Umbilical cord (tissue), 2 donors: ENCODE data around the gene RS1. TPM values are rescaled to one million over a fixed set of nuclear protein-coding genes. Genes with fewer than 3 reads are reported as not detected.
A peak's percentile ranks its signal among the peaks of the same experiment; 100 is the strongest.

Source experiments
- DNase-seq: peaks from one replicate; pipeline ENCODE4 v3.0.0-alpha.2; 2015; ENCODE audit warnings: low spot score
- total RNA-seq: library from RNA; depleted of rRNA; stranded (reverse); fragments of >200 nt; gene quantifications from one replicate; pipeline ENCODE4 v1.2.3, GENCODE V29; 2014; ENCODE audit warnings: low replicate concordance; ENCODE audit not compliant: insufficient read depth

RS1 gene
- total RNA-seq, 1 donor from 2014 or later, result 0.24 TPM

DNA sequence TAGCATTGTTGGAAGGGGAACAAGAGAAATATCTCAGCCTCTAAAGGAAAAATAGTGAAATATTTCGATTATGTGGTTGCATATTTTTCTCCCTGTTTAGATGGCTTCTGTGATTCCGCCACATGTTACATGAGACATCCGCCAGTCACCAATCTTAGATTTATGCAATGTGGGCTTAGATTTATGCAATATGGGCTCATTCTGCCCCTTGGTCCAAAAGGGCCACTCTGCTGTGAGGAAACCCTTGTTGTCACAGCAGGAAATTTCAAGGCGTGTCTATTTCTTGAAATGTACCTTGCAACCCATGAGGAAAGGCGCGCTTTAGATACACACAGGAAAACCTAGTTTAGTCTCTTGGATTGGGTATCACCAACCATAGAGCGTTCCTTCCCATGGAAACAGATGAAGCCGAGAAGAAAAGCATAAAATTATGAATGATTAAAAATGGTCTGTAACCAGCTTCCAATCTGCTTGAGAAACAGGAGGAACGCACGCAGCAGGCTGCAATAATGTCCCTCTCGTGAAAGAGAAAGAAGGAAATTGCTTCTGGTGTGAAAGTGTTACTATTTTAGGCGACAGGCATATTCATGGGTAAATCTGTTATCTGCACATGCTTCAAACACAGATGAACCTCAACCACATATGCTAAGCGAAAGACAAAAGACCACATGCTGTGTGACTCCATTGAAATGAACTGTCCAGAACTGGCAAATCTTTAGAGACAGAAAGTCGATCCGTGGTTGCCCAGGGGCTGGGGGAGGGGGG is 3.7 kb downstream of the RS1 start:
- no peak for DNase-seq

DNA sequence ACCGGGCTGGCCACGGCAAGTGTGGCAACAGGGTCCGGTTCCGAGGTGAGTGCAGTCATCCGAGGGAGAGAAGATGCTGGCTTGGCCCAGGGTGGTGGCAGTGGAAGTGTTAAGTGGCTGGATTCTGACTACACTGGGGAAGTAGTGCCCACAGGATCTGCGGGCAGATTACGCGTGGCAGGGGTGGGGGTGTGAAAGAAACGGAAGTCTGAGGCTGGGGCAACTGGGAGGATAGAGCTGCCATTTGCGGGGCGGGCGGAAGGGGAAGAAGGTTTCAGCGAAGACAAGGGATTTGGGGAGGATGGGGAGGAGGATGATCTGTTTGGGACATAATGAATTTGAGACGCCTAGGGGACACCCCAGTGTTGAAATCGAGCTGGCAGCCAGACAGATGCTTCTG is 5.3 kb downstream of the RS1 start:
- DNase-seq, result no peak

DNA sequence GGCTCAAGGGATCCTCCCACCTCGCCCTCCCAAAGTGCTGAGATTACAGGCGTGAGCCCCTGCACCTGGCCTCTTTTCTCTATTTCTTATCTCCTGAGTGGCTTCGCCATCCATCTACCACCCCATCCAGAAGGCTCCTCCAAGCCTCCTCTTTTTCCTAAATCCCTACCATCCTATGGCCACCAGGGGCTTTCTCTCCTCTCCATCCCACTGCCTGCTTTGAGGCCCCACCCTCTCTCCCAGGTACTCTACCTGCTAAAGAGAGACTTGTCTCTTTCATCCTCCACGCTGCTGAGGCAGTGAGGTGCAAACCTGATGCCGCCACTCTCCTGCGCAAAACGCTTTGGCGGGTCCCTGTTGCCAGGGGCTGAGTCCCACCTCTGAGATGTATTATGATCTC is 7.0 kb downstream of the RS1 start:
- no peak for DNase-seq

DNA sequence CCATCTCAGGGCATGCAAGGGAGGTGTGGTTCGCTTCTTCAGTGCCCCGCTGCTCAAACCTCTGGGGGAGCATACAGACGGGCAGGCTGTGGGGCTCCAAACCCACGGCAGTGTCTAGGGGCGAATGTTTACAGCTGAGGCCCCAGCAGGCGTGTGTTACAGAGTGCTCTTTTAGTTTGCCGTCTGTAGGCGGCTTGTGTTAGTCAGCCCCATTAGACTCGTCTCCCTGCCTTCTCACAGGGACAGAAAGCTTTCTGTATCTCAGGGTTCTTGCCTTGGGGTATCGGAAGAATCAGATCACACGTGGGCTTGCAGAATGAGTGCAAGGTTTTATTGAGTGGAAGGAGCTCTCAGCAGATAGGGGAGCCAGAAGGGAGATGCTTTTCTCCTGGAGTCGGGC is 10.6 kb downstream of the RS1 start:
- no peak for DNase-seq

DNA sequence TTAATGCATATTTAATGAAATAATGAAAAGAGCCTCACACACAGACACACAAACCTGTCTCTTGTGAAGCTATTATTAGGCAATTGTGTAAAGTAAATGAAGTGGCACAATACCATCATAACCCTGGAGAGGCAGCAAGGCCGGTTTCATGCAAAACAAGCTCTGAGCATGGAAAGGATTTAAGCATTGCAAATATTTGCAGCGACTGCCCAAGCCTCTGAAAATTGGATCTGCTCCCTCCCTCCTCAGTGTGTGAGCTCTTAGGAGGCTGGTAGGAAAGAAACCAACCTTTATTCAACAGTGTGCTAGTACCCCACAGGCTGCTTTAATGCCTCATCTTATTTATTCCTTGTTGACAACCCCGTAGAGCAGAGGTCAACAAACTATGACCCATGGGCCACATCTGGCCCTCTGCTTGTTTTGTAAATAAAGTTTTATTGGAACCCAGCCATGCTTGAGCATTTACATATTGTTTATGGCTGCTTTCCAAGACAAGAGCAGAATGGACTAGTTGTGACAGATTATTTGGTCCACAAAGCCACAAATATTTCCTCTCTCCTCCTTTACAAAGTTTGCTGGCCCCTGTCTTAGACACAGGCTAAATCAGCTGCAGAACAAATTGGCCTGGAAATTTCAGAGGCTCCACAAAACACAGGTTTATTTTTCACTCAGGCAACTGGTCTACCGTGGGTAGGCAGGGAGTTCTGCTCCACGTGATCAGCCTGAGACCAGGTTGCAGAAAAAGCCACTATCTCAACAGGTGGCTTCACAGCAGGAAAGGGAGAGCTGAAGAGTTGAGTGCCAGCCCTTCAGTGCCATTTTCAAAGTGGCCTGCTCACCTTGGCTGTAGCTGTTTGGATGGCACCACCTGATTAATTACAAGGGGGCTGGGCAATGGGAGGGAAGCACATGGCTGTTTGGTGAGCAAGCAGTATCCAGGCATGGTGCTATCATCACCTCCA is 16.8 kb downstream of the RS1 start:
- DNase-seq, result no peak

DNA sequence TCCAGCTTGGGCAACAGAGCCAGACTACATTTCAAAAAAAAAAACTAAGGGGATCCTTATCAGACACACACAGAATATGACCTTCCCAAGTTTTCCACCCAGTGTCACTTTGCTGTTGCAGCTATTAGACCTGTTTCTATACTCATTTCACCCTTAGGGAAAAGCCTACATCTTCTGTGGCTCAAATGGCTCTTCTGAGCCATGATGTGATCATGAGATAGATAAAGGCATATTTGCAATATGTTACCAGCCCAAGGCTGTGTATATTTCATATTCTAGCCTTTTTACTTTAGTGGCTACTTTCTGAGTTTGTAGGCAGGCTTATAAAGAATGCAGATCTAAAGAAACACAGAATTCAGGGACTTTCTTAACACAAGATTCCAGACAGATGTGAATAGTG is 19.3 kb downstream of the RS1 start:
- DNase-seq, result no peak

DNA sequence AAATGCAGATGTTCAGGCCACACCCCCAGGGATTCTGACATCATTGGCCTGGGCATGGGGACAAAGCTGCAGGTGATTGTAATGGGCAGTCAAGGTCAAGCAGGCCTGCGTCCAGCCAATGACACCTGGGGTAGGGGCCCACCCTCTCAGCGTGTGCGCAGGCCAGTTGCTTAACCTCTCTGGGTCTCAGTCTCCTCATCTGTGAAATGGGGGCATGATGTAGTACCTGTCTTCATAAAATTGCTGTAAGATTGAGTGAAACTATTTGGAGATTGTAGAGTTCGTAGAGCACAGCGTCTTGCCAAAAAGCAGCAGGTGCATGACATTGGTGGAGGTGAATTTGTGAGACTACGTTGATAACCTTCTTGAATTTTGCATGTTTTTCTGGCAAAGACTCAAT is 21.2 kb downstream of the RS1 start:
- no peak for DNase-seq

DNA sequence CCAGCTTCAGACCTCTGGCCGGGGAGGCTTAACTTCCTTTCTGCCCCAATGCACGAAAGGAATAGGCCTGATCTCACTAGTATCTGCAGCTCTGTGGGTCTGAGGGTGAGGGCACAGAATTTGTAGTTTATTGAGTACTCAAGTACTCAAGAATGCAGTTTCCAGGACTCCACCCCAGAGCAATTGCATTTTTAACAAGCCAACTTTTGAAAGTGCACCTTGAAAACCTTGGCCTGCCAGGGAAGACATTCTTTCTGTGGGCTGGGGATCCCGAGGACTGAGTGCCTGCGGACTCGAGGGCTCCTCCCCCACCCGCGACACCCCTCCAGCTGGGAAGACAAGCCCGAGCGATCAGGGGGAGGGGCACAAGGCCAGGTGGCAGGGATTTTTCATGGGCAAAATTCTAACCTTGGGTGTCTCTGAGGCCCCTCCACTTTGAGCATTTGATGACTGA is 22.4 kb downstream of the RS1 start:
- DNase-seq, result no peak

DNA sequence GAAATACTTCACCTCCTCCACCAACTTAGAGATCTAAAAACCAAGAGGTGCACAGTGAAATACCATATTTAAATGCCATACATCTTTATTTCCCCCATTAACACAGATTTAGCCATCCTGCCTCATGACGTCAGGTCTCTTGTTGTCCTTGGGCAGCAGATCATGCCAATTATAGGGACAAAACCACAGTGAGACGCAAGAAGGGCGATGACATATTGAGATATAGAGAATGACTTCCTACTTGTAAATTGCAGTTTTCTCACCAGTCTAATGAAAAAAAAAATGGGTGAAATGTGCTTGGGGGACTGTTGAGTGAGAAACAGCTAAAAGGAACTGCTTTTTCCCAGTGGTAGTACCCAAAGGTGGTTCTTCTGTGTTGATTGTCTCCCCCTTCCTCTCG is 24.3 kb downstream of the RS1 start:
- no peak for DNase-seq

DNA sequence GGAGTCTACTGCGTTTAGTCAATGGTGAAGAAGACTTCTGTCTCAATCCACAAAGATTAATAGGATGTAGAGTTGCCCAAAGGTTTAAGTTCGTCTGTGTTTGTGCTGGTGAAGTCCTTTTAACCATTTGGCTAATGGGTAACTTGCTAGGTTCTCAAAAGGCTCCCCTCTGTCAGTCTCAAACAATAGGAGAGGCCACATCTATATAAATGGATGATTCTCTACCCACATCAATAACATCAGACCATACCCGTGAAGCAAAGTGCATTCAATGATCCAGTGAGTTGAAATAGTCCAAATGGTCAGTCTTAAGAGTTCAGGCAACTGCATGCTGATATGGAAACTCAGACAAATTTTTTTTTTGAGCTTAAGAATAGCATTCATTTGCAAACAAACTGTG is 28.1 kb downstream of the RS1 start:
- no peak for DNase-seq

DNA sequence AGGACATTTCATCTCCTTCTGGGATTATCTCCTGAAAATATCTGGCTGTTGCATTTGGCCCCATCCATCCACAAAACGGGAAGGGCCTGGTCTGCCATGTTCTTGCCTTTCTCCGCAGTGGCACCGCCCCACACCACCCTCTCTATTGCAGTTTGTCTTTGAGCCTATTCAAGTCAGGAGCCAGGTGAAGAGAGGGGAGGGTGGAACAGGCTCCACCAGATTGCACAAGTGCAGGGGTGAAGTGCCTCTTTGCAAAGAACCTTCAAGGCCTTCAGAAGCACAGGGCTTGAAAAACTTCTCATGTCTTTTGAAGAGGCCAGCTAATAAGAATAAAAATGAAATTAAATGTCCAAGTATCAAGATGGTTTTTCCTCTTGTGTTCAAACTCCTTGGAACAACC is 28.7 kb downstream of the RS1 start:
- DNase-seq, result no peak

DNA sequence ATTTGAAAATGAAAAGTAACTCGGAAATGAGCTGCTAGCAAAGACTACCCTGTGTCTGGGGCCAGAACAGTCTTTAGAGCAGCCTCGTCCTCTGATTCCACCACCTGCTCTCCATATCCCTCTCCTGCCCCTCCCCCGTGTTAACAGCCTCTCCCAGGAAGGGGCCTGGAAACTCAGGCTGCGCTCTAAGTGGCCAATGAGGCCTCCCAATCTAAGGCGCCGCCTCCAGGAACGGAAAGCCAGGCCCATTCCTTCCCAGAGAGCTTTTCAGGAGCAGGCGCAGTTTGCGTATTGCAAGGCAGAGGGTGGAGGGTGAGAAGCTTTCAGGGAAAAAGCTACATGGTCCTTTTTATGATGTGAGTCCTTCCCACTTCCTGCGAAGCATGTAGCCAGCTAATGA is 31.2 kb downstream of the RS1 start:
- no peak for DNase-seq

DNA sequence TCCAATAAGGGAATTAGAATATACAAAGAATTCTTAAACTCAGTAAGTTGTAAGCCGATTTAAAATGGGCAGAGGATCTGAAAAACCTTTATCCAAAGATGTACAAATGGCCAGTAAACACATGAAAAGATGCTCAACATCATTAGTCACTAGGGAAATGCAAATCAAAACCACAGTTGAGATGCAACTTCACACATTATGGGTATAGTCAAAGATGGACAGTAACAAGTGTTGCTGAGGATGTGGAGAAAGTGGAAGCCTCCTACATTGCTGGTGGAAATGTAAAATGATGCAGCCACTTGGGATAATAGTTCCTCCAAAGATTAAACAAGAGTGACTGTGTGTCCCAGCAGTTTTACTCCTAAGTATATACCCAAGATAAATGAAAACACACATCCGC is 32.6 kb downstream of the RS1 start:
- no peak for DNase-seq

DNA sequence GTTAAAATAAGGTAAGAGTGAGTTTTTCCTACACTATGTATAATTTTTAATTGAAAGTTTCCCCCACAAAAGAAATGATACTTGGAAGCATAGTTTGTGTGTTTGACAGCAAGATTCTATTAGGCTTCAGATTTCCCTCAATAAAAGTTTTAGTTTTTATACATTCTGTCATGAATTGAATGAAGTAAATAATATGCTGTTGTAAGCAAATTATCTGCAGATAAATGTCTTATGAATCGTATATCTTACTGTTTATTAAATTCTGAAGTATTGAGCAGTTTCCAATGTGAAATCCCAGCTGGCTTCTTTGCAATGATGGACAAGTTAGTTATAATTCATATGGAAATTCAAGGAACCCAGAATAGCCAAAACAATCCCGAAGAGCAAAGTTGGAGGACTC is 33.5 kb downstream of the RS1 start:
- no peak for DNase-seq

DNA sequence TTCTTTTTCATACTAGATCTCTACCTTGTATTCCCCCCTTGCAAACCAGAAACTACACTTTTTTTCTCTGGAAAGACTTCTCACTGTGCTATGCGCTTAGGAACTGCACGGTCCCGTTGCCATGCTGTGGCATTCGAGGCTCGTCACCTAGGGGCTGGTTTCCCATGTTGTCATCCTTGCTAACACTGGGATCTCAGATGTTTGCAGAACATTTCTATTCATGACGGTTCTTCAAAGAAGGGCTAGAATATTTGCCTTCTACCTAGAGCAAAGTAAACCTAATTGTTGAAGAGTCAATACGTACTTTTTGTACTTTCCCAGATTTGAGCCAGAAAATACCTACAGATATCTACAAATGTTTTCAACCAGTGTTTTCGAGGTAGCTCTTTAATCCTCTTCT is 41.0 kb downstream of the RS1 start:
- DNase-seq, result no peak

DNA sequence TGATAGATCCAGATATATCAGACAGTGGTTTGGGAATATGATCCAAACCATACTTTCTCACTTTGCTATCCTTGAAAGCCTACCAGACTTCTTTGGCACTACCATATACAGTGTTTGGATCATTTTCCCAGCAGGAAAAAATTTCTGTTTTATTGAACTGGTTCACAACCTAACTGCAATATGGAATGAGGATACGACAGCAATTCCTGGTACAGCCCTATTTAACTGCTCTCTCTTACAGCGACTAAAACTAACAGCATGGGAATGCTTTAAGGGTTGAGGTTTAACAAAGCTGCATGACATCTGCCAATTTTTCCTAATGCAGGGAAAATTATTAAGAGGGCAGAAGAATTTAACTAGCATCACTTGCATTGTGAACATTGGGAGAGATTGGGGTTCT is 47.3 kb downstream of the RS1 start:
- DNase-seq, result no peak

DNA sequence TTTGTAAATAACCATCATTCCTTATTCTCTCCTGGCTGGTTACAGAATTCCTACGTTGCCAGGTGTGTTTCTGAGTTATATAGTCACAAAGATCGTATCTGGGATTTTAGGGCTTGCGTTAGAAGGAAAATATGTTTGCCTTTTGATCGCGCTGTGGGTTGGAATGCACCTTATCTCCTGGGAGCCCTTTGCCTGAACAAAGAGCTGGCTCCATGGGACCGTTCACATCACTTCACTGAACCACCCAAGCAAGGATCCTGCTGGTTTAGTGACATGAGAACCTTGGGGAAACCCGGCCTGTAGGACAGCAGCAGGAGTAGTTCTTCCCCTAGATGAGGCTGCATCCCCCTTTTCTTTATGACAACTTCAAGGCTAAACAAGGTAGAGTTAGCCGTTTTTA is 51.6 kb downstream of the RS1 start:
- DNase-seq, result no peak

DNA sequence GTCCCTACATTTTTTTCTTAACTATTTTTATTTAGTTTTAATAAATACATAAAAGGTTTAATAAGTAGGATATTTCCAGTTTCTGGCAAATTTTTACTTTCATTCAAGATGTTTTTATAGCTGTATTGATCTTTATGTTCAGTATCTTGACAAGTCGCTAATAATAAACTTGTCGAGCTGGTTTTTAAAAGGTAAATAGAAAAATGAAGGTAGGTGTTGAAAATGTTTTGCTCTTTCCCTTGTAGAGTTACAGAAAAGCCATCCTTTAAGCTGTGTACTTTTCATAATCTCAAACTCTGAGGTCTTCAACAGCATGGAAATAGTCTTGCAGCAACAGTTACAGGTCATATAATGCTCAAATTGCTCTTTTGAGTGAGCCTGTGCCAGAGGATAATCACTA is 52.6 kb downstream of the RS1 start:
- DNase-seq, result no peak

DNA sequence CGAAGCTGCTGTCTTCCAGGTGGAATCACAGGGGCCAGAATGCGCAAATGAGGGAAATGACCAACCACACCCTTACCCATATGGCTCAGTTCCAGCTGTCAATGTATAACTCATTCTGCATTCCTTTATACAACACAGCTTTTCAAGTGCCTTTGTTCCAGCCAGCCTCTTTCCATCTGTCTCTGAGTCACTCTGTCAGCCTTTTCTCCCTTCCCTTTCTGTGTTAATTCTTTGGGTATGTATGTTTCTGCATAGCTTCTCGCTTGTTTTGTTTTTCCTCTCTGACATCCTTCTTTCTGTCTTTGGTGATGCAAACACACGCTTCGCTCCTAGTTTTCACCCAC is 54.5 kb downstream of the RS1 start:
- peak; percentile 24 for DNase-seq

DNA sequence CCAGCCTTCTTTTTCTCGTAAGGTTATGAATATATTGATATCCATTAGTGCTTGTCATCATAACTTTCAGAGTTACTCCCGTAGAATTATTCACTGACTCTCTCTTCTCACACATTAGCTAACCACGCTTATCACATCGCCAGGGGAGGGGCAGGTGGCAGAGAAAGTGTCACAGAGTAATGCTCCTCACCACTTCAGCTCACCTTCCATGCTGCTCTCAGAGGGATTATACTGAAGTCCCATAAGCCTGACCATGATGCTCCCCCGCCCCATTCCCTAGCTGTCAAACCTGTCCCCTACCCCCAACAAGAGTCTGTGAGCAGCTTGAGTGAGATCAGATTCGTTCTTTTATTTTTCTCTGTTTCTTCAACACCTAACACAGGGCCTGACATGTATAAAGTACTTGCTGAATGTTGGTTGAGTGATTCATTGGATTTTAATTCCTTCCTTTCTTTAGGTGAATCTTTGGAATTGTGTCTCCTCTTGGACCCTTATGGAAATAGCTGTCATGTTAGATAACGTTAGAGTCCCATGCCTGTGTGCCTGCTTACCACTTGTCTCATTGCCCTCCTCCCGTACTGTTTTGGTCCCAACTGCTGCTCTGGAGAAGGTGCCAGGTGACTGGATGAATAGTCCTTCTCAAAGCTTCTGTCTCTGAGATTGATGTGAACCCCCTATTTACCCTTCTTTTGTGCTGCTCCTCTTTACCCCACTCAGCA is 55.1 kb downstream of the RS1 start:
- no peak for DNase-seq

DNA sequence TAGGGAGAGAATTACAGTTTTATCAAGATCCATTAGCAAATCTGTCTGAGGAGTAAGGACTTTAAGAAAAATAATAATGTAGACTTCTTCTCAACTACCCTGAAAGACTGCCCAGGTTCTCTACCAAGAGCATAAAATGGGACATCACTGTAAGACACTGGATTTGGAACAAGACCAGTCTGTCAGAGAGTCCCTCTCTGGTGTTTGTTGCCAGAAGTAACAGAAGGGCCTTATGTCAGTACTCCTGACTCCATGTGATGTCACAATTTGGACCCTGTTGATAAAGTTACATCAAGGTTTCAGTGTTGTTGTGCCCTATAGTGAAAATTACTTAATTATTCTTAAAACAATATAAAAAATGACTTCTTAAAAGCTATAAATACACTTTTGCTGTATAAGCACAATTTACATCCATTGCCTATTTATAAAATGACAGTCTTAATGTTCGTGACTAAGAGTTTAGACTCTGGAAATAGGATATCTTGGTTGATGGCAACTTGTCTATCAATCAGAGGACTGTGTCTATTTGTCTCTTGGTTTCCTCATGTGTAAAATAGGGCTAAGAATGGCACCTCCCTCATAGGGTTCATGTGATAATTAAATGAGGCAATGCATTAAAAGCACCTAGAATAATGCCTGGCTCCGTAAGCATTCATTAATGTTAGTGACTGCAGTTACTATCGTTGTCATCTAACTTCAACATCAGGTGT is 57.8 kb downstream of the RS1 start:
- no peak for DNase-seq

DNA sequence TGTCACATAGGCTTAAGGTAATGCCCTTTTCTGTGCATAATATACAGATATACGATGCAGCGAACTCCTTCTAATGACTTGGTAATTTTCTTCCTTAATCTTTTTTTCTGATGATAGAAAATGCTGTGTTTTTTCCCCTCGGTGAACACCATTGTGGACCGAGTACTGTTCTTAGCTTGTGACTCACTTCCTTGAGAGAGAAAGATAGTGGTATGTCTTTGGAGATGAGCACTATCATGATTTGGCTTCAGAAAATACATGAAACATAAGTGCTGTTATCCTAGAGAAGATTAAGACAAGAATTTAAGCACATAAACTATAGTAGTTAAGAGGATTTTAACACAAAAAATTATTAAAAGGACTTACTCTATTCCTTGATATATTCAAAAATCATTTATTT is 63.9 kb downstream of the RS1 start:
- DNase-seq, result peak; percentile 42
